IMR-90 (cell line): ENCODE data around the gene TRMT13.

Source experiments
- RAD21 ChIP-seq: IDR thresholded peaks from 2 replicates; pipeline ENCODE4 v1.6.1; 2012; ENCODE audit warnings: low read length, improper control_type of control experiment
- TF ChIP-seq, protein P1 (sequence below): conservative IDR thresholded peaks from 2 replicates; pipeline ENCODE4 v1.5.1; 2012; ENCODE audit warnings: mild to moderate bottlenecking, low read depth, low read length, improper control_type of control experiment

DNA sequence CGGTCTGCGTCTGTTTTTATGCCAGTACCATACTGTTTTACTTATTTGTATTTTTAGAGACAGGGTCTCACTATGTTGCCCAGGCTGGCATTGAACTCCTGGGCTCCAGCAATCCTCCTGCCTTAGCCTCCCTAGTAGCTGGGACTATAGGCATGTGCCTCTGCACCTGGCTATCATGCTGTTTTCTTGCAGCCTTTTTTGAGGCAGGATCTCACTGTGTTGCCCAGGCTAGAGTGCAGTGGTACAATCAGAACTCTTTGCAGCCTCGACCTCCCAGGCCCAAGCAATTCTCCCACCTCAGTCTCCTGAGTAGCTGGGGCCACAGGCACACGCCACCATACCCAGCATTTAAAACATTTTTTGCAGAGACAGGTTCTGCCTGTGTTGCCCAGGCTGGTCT lies 50.4 kb downstream of the TRMT13 start:
- TF ChIP-seq RAD21 = no peak
- TF ChIP-seq, protein P1, sequence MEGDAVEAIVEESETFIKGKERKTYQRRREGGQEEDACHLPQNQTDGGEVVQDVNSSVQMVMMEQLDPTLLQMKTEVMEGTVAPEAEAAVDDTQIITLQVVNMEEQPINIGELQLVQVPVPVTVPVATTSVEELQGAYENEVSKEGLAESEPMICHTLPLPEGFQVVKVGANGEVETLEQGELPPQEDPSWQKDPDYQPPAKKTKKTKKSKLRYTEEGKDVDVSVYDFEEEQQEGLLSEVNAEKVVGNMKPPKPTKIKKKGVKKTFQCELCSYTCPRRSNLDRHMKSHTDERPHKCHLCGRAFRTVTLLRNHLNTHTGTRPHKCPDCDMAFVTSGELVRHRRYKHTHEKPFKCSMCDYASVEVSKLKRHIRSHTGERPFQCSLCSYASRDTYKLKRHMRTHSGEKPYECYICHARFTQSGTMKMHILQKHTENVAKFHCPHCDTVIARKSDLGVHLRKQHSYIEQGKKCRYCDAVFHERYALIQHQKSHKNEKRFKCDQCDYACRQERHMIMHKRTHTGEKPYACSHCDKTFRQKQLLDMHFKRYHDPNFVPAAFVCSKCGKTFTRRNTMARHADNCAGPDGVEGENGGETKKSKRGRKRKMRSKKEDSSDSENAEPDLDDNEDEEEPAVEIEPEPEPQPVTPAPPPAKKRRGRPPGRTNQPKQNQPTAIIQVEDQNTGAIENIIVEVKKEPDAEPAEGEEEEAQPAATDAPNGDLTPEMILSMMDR = no peak
